GM21737 (cell line): ENCODE results near the gene SLC38A9.
"Not testable (repeated sequence)": the region's sequence is repeated elsewhere in the genome, so short reads cannot be mapped to it uniquely, and the experiment has no call there.

Experiments
- ATAC-seq: cut with Tn5 transposase; IDR thresholded peaks from one replicate; pipeline ENCODE4 v1.9.1; 2021; ENCODE audit warnings: mild to moderate bottlenecking, moderate library complexity; ENCODE audit not compliant: unreplicated experiment

SLC38A9 gene

GRCh38 chr5:55706230-55706629 lies 5.9 kb downstream of the SLC38A9 start:
- no peak for ATAC-seq

GRCh38 chr5:55702598-55703345 lies 9.4 kb downstream of the SLC38A9 start:
- no peak for ATAC-seq

- ATAC-seq, result no peak
Observed at GRCh38 chr5:55701462-55702103, 10.5 kb downstream of the SLC38A9 start.

- ATAC-seq, result no peak
Observed at GRCh38 chr5:55700745-55701144, 11.4 kb downstream of the SLC38A9 start.

- no peak for ATAC-seq
Observed at GRCh38 chr5:55699041-55699688, 13.0 kb downstream of the SLC38A9 start.

- not testable (repeated sequence) for ATAC-seq
Observed at GRCh38 chr5:55696704-55697103, 15.4 kb downstream of the SLC38A9 start.

GRCh38 chr5:55694152-55694830 lies 17.8 kb downstream of the SLC38A9 start:
- no peak for ATAC-seq

GRCh38 chr5:55692509-55692908 lies 19.6 kb downstream of the SLC38A9 start:
- no peak for ATAC-seq

GRCh38 chr5:55692106-55692417 lies 20.1 kb downstream of the SLC38A9 start:
- ATAC-seq, result no peak

GRCh38 chr5:55691265-55692105 lies 20.6 kb downstream of the SLC38A9 start:
- ATAC-seq, result no peak

GRCh38 chr5:55682071-55682470 lies 30.1 kb downstream of the SLC38A9 start:
- ATAC-seq, result no peak

- ATAC-seq, result no peak
Observed at GRCh38 chr5:55681301-55681700, 30.8 kb downstream of the SLC38A9 start.

GRCh38 chr5:55680353-55680752 lies 31.8 kb downstream of the SLC38A9 start:
- ATAC-seq, result no peak

- ATAC-seq, result no peak
Observed at GRCh38 chr5:55679556-55679955, 32.6 kb downstream of the SLC38A9 start.

- ATAC-seq, result no peak
Observed at GRCh38 chr5:55675119-55675518, 37.0 kb downstream of the SLC38A9 start.

- no peak for ATAC-seq
Observed at GRCh38 chr5:55674340-55674739, 37.8 kb downstream of the SLC38A9 start.

- no peak for ATAC-seq
Observed at GRCh38 chr5:55672477-55672911, 39.6 kb downstream of the SLC38A9 start.

- ATAC-seq, result no peak
Observed at GRCh38 chr5:55671975-55672374, 40.1 kb downstream of the SLC38A9 start.

- ATAC-seq, result no peak
Observed at GRCh38 chr5:55668356-55668755, 43.8 kb downstream of the SLC38A9 start.

- no peak for ATAC-seq
Observed at GRCh38 chr5:55667938-55668337, 44.2 kb downstream of the SLC38A9 start.

GRCh38 chr5:55665065-55665464 lies 47.1 kb downstream of the SLC38A9 start:
- ATAC-seq, result no peak
